Mucosa of stomach (tissue), 1 donor: ENCODE data around the gene MACROD2.

Experiments
- H3K27me3 ChIP-seq: one replicate; pipeline ENCODE4 v1.7.0; 2013; ENCODE audit warnings: mild to moderate bottlenecking, low read length; ENCODE audit not compliant: control insufficient read depth, insufficient read depth
- H3K36me3 ChIP-seq: one replicate; pipeline ENCODE4 v1.7.0; 2013; ENCODE audit warnings: low read length; ENCODE audit not compliant: control insufficient read depth, insufficient read depth
- H3K4me1 ChIP-seq: one replicate; pipeline ENCODE4 v1.7.0; 2013; ENCODE audit warnings: mild to moderate bottlenecking, low read length; ENCODE audit not compliant: control insufficient read depth, insufficient read depth
- H3K4me3 ChIP-seq: one replicate; pipeline ENCODE4 v1.7.0; 2013; ENCODE audit warnings: low read length
- H3K9ac ChIP-seq: one replicate; pipeline ENCODE4 v1.7.0; 2013; ENCODE audit warnings: mild to moderate bottlenecking, low read length, moderate library complexity
- H3K9me3 ChIP-seq: one replicate; pipeline ENCODE4 v1.7.0; 2013; ENCODE audit warnings: mild to moderate bottlenecking, low read length, moderate library complexity; ENCODE audit not compliant: control insufficient read depth
- donor health status: Pancreatic carcinoma.

Gene MACROD2

GRCh38 chr20:15692570-15692969 lies 1697.3 kb downstream of the MACROD2 start:
- Histone ChIP-seq H3K9me3 (no peaks in the 10 kb centered on the region), H3K9ac (no peak overlapping the region), H3K4me3 (no peak overlapping the region), H3K27me3 (no peaks in the 10 kb centered on the region), H3K36me3 (no peaks in the 10 kb centered on the region), H3K4me1 (no peaks in the 10 kb centered on the region)

DNA sequence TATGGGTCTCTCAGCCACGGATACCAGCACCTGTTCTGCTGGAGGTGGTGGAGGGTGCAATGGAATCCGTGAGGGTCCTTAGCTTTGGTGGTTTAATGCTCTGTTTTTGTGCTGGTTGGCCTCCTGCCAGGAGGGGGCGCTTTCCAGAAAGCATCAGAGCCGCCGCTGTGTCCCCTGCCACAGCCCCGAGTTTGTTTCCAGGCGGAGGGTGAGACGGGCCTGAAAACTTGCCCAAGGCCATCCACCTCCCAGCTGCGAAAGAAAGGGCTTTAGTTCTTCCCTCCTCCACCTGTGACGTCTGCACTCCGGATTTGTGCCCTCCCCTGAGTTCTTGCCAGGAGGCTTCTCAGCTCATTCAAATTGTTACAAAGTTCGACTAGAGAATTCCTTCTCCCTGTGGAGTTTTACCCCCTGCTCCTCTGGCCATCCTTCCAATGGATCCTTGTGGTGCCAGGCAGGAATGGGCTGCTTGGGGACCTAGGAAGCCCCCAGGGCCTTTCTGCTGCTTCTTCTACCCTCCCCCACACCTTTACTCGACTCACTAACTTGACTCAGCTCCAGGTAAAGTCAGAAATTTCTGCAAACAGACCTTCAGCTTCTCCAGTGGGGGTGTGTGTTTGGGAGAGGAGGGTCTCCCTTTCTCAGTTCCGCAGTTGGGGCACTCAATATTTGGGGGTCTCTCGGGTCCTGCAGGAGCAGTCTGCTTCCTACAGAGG lies 1704.3 kb downstream of the MACROD2 start:
- Histone ChIP-seq H3K27me3 (no peaks in the 10 kb centered on the region), H3K9ac (no peak overlapping the region), H3K36me3 (no peaks in the 10 kb centered on the region), H3K9me3 (no peaks in the 10 kb centered on the region), H3K4me3 (no peak overlapping the region), H3K4me1 (no peaks in the 10 kb centered on the region)

DNA sequence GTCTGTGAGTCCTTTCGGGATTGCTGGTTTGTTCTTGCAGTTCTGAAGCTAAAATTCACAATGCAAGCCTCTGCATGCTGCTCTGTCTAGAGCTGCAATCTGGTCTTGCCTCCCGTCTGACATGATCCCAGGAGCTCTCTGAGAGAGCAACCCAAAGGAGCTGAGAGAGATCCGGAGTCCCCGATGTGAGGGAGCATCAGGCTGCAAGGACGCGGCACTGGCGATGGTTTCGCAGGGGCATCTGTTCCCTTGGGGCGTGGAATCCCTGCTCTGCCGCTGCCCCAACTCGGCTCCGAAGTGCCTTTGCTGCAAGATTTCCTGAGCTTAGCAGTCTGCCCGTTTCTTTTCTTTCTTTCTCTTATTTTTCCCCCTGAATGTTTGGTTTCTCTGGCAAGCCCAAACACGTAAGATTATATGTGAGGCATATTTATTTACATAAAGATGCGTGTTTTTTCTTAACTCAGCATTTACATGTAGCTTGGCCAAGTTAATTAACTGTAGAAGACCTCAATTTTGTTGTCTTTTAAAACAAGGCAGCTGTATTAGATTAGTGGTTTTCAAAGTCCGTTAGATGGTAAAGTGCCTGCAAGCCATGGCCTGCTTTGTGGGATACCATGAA lies 1704.9 kb downstream of the MACROD2 start:
- H3K9ac ChIP-seq = no peak overlapping the region
- H3K4me1 ChIP-seq = no peaks in the 10 kb centered on the region
- no peaks in the 10 kb centered on the region for H3K9me3 ChIP-seq
- H3K27me3 ChIP-seq = no peaks in the 10 kb centered on the region
- no peak overlapping the region for H3K4me3 ChIP-seq
- no peaks in the 10 kb centered on the region for H3K36me3 ChIP-seq

DNA sequence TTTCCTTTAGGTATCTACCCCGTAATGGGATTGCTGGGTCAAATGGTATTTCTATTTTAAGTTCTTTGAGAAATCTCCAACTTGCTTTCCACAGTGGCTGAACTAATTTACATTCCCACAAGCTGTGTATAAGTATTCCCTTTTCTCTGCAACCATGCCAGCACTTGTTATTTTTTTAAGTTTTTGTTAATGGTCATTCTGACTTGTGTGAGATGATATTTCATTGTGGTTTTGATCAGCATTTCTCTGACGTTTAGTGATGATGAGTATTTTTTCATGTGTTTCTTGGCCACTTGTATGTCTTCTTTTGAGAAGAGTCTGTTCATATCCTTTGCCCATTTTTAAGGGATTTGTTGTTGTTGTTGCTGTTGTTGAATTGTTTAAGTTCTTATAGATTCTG lies 1706.8 kb downstream of the MACROD2 start:
- Histone ChIP-seq H3K4me1 (no peaks in the 10 kb centered on the region), H3K36me3 (no peaks in the 10 kb centered on the region), H3K9ac (no peak overlapping the region), H3K9me3 (no peaks in the 10 kb centered on the region), H3K4me3 (no peak overlapping the region), H3K27me3 (no peaks in the 10 kb centered on the region)

DNA sequence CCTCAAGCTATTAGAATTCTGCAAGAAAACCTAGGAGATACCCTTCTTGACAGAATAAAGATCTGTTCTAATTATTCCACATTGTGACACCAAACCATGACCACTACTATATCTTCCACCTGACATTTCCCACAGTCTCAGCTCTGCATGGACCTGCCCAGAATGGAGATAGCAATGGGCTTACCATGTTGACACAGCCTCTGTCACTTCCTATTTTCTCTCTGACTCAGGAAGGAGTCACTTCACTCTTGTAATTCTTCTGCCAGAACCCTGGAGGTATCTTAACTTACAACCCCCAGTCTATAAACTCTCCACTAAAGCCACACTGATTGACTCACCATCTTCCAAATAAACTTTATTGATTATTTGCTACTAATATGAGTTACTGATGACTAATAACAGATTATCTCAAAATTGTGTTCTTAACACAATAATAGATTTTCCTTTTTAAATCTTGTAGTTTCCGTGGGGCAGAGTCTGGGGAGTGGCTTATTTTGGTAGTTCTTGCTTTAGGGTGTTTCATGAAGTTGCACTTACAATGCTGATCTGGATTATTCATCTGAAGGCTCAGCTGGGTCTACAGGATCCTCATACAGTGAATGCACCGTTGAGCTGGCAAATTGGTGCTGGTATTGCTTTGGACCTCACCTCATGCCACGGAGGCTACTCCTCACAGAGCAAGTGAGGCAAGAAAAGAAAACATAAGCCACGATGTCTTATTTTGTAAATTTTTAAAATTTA lies 1708.0 kb downstream of the MACROD2 start:
- Histone ChIP-seq H3K36me3 (no peaks in the 10 kb centered on the region), H3K4me1 (no peaks in the 10 kb centered on the region), H3K4me3 (no peak overlapping the region), H3K27me3 (no peaks in the 10 kb centered on the region), H3K9ac (no peak overlapping the region), H3K9me3 (no peaks in the 10 kb centered on the region)

DNA sequence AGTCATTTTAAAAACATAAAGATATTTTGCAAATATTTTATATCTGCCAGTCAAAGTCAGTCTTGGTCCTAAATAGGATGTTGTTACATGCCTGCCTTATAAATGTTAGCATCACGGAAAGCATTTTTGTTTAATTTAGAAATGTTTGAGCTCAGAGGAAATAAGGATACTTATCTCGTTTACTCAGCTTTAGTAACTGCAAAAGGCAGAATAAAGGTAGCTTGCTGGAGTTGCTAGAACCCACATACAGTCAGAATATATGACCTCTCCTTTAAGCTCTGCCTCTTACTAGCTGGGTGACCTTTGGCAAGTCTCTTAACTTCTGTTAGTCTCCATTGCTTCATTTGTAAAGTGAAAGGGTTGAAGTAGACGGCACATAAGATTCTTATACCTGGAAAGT lies 1710.7 kb downstream of the MACROD2 start:
- H3K4me3 ChIP-seq = no peak overlapping the region
- H3K27me3 ChIP-seq = no peaks in the 10 kb centered on the region
- H3K36me3 ChIP-seq = no peaks in the 10 kb centered on the region
- no peak overlapping the region for H3K9ac ChIP-seq
- H3K9me3 ChIP-seq = no peaks in the 10 kb centered on the region
- no peaks in the 10 kb centered on the region for H3K4me1 ChIP-seq

DNA sequence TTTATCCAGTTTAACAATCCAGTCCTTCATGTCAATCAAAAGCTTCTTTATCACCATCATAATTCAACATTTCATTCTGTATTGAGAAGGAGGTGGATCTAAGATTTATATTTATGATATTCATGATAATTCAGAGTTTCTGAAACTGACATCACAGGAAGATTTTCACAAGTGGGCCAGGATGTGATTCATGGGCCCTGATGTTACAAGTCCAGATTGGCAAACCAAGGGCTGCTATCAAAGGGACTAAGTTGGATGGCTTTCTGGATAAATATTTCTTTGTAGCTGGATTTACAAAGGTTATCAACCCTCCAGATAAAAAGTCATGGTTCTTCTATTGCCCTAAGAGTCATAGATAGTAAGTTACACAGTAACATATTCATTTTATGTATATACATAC lies 1711.4 kb downstream of the MACROD2 start:
- Histone ChIP-seq H3K4me3 (no peak overlapping the region), H3K36me3 (no peaks in the 10 kb centered on the region), H3K9me3 (no peaks in the 10 kb centered on the region), H3K4me1 (peaks cover 4% of the 10 kb centered on the region), H3K27me3 (no peaks in the 10 kb centered on the region), H3K9ac (no peak overlapping the region)

GRCh38 chr20:15708984-15709598 lies 1713.8 kb downstream of the MACROD2 start:
- H3K27me3 ChIP-seq = no peaks in the 10 kb centered on the region
- H3K4me3 ChIP-seq = no peak overlapping the region
- H3K9ac ChIP-seq = no peak overlapping the region
- H3K4me1 ChIP-seq = peaks cover 4% of the 10 kb centered on the region
- no peaks in the 10 kb centered on the region for H3K36me3 ChIP-seq
- H3K9me3 ChIP-seq = no peaks in the 10 kb centered on the region

- Histone ChIP-seq H3K27me3 (no peaks in the 10 kb centered on the region), H3K4me3 (no peak overlapping the region), H3K4me1 (peaks cover 4% of the 10 kb centered on the region), H3K36me3 (no peaks in the 10 kb centered on the region), H3K9me3 (no peaks in the 10 kb centered on the region), H3K9ac (no peak overlapping the region)
These were observed 1715.3 kb downstream of the MACROD2 start for GRCh38 chr20:15710636-15711035.

DNA sequence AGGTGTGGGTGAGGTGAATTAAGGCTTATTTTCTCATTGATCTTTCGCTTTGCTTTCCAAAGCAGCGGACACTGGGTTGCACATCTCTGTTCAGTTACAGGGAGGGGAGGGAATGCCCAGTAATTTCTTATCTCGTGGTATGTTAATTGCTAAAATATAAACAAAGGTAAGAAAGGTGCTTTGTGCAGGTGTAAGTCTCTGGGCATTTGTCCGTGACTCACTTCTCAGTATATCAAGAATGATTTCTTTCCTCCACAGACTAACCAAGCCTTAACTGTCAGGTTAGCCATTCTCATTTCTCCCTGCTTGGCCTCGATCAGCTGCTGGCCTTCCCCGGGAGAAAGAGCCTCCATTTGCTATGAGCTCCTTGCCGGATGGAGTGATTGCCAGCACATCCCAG lies 1715.9 kb downstream of the MACROD2 start:
- no peaks in the 10 kb centered on the region for H3K36me3 ChIP-seq
- H3K9ac ChIP-seq = no peak overlapping the region
- H3K4me3 ChIP-seq = no peak overlapping the region
- peaks cover 4% of the 10 kb centered on the region for H3K4me1 ChIP-seq
- H3K27me3 ChIP-seq = no peaks in the 10 kb centered on the region
- H3K9me3 ChIP-seq = no peaks in the 10 kb centered on the region

GRCh38 chr20:15716256-15716655 lies 1720.9 kb downstream of the MACROD2 start:
- Histone ChIP-seq H3K9ac (no peak overlapping the region), H3K4me1 (peaks cover 4% of the 10 kb centered on the region), H3K4me3 (no peak overlapping the region), H3K36me3 (no peaks in the 10 kb centered on the region), H3K27me3 (no peaks in the 10 kb centered on the region), H3K9me3 (no peaks in the 10 kb centered on the region)

GRCh38 chr20:15726416-15726815 lies 1731.1 kb downstream of the MACROD2 start:
- no peaks in the 10 kb centered on the region for H3K4me1 ChIP-seq
- H3K36me3 ChIP-seq = no peaks in the 10 kb centered on the region
- H3K9me3 ChIP-seq = no peaks in the 10 kb centered on the region
- H3K4me3 ChIP-seq = no peak overlapping the region
- no peak overlapping the region for H3K9ac ChIP-seq
- no peaks in the 10 kb centered on the region for H3K27me3 ChIP-seq
